Spinal cord (tissue), 10 donors: ENCODE data around the gene GNG5. TPM values are rescaled to one million over a fixed set of nuclear protein-coding genes. Genes with fewer than 3 reads are reported as not detected.
"Not testable (repeated sequence)": the region's sequence is repeated elsewhere in the genome, so short reads cannot be mapped to it uniquely, and the experiment has no call there.

Source experiments
- DNase-seq, 6 donors: peaks; one replicate each; pipeline versions ENCODE4 v3.0.0 to v3.0.0-alpha.2; 2013 to 2015; ENCODE audit warnings: low spot score in 6 of 6, low read depth in 4 of 6
- H3K27ac ChIP-seq: one replicate; pipeline ENCODE4 v1.5.1; 2013; ENCODE audit warnings: low read depth, low read length, control low read depth
- H3K27me3 ChIP-seq: one replicate; pipeline ENCODE4 v1.6.1; 2013; ENCODE audit warnings: low read length; ENCODE audit not compliant: control insufficient read depth, insufficient read depth
- H3K36me3 ChIP-seq: one replicate; pipeline ENCODE4 v1.6.1; 2013; ENCODE audit warnings: low read length; ENCODE audit not compliant: control insufficient read depth, insufficient read depth
- H3K4me1 ChIP-seq: one replicate; pipeline ENCODE4 v1.6.1; 2013; ENCODE audit warnings: low read length; ENCODE audit not compliant: control insufficient read depth, insufficient read depth
- H3K4me3 ChIP-seq: one replicate; pipeline ENCODE4 v1.5.1; 2013; ENCODE audit warnings: low read depth, low read length, control low read depth
- H3K9me3 ChIP-seq: one replicate; pipeline ENCODE4 v1.6.1; 2013; ENCODE audit warnings: low read length; ENCODE audit not compliant: control insufficient read depth, insufficient read depth
- WGBS: methylation state at CpG from one replicate; pipeline ENCODE4 v1.1.5; 2013; ENCODE audit warnings: missing lambda C conversion rate; ENCODE audit not compliant: insufficient coverage; 5-methylcytosine and 5-hydroxymethylcytosine counted together
- polyA plus RNA-seq, 2 donors: library from polyadenylated mRNA; unstranded; fragments of 120-200 nt; gene quantifications; one replicate each; pipeline ENCODE4 v1.2.1, GENCODE V29; 2013; ENCODE audit not compliant: insufficient read length in 2 of 2
- total RNA-seq, 2 donors: library from RNA; depleted of rRNA in 1 of 2; stranded (reverse); fragments of 120-200 nt in 1 of 2; fragments of >200 nt in 1 of 2; gene quantifications; one replicate each; pipeline versions ENCODE4 v1.2.3 to v1.2.4, GENCODE V29; 2013 to 2014
- donor health status: healthy.

The GNG5 gene
- total and polyA plus RNA-seq, 4 donors, result 13.6 to 93.1 (median 59.9) TPM

DNA sequence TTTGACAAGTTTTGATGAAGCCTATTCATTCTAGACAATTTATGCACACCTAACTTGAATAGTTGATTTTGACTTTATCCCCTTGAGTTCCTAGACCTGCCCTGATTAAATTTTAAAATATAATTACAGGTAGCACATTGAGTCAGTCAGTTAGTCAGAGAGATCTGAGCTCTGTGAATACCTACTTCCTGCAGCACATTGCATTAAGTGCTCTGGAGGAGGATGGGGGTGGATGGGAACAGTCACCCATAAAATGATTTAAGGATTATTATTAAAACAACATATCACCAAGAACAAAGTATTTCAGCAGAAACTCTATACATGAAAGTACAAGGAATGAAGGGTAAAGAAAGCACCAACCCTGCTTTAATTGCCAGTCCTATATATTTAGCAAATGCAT lies 39.1 kb downstream of the GNG5 start:
- no peak for DNase-seq
- peaks cover 8% of the 10 kb centered on the region for H3K27me3 ChIP-seq

DNA sequence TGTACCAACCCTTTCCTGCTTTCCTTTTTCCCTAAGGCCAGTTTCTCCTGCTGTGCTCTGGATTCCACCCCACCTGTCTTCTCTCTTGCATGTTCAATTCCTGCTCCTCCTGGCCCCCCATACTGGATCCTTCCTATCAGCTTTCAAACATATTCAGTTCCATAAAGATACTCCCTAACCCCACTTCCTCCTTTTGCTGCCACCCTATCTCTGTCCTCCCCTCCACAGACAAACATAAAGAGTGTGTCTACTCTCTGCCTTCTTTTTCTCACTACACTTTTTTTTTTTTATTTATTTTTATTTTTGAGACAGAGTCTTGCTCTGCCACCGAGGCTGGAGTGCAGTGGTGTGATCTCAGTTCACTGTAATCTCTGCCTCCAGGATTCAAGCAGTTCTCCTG lies 44.3 kb downstream of the GNG5 start:
- no peak overlapping the region for H3K27ac ChIP-seq
- DNase-seq, result no peak
- H3K9me3 ChIP-seq, result no peaks in the 10 kb centered on the region
- no peak overlapping the region for H3K4me3 ChIP-seq
- H3K36me3 ChIP-seq, result no peaks in the 10 kb centered on the region
- peaks cover 3% of the 10 kb centered on the region for H3K27me3 ChIP-seq
- WGBS, result no CpG with 5 or more reads among the region's 1 CpG
- H3K4me1 ChIP-seq, result no peaks in the 10 kb centered on the region

More for the DNA sequence above, 39.1 kb downstream of the GNG5 start:
- H3K4me1 ChIP-seq, result no peaks in the 10 kb centered on the region
- H3K36me3 ChIP-seq, result no peaks in the 10 kb centered on the region
- H3K9me3 ChIP-seq, result no peaks in the 10 kb centered on the region
- no peak overlapping the region for H3K27ac ChIP-seq
- H3K4me3 ChIP-seq, result no peak overlapping the region

DNA sequence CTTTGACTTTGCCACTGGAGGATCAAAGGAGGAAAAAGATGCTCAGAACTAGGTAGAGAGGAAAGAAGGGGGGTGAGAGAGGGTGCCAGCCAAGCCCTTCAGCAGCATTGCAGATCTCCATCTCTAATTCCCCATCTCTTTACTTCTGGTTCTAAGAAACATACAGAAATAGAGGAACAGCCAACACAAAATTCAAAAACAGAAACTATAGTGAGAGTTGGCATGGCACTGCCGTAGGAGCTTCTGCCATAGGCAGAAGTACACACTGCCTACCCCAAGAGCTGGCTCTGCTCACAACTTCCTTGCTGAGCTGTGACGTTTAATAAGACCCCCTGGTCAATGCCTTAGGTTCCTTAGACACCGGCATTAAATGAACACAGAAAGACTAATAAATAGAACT lies 53.9 kb downstream of the GNG5 start:
- Histone ChIP-seq H3K9me3 (no peaks in the 10 kb centered on the region), H3K4me3 (no peak overlapping the region), H3K36me3 (no peaks in the 10 kb centered on the region), H3K27ac (no peak overlapping the region), H3K27me3 (no peaks in the 10 kb centered on the region), H3K4me1 (no peaks in the 10 kb centered on the region)
- no peak for DNase-seq
- WGBS, result no CpG with 5 or more reads among the region's 3 CpGs

- no peaks in the 10 kb centered on the region for H3K4me1 ChIP-seq
- DNase-seq, result no peak
- WGBS, result no CpG with 5 or more reads among the region's 2 CpGs
- no peak overlapping the region for H3K4me3 ChIP-seq
- no peaks in the 10 kb centered on the region for H3K36me3 ChIP-seq
- no peak overlapping the region for H3K27ac ChIP-seq
- no peaks in the 10 kb centered on the region for H3K27me3 ChIP-seq
- no peaks in the 10 kb centered on the region for H3K9me3 ChIP-seq
Measured at GRCh38 chr1:84450910-84451309, 55.5 kb downstream of the GNG5 start.

- WGBS, result 100% methylated on average over 1 of the region's 3 CpGs
- not testable (repeated sequence) for DNase-seq, H3K27ac ChIP-seq
Measured at GRCh38 chr1:84448704-84449103, 57.7 kb downstream of the GNG5 start.

More at GRCh38 chr1:84448704-84449103, 57.7 kb downstream of the GNG5 start:
- H3K4me3 ChIP-seq, H3K36me3 ChIP-seq, H3K27me3 ChIP-seq, H3K9me3 ChIP-seq, H3K4me1 ChIP-seq: not testable (repeated sequence)

Other genes starting within 250 kb of the GNG5 start
- 1 to 10 TPM; 5.7 to 6.5 TPM for gene SAMD13, start 204.9 kb downstream of the GNG5 start, total RNA-seq
- gene SAMD13, start 204.9 kb downstream of the GNG5 start, polyA plus RNA-seq, result 1 to 10 TPM; 4.0 to 6.1 TPM
- gene DNASE2B, start 108.1 kb downstream of the GNG5 start, total RNA-seq, result under 1 TPM in 1 of 2 donors, not detected in 1; 0.22 TPM
- gene DNASE2B, start 108.1 kb downstream of the GNG5 start, polyA plus RNA-seq, result under 1 TPM; 0.17 to 0.68 TPM
- 10 to 100 TPM; 31.3 to 37.1 TPM for gene RPF1, start 27.3 kb downstream of the GNG5 start, total RNA-seq
- 10 to 100 TPM; 25.1 to 29.2 TPM for gene RPF1, start 27.3 kb downstream of the GNG5 start, polyA plus RNA-seq
- gene SPATA1, start 195 bp downstream of the GNG5 start, total RNA-seq, result 1 to 10 TPM in 1 of 2 donors, under 1 TPM in 1; 0.99 to 1.8 TPM
- gene SPATA1, start 195 bp downstream of the GNG5 start, polyA plus RNA-seq, result 1 to 10 TPM in 1 of 2 donors, under 1 TPM in 1; 0.90 to 2.4 TPM
- gene CTBS, start 67.9 kb upstream of the GNG5 start, total RNA-seq, result 10 to 100 TPM in 1 of 2 donors, 1 to 10 TPM in 1; 7.6 to 10.2 TPM
- 1 to 10 TPM; 4.8 to 6.2 TPM for gene CTBS, start 67.9 kb upstream of the GNG5 start, polyA plus RNA-seq
- gene SSX2IP, start 183.9 kb upstream of the GNG5 start, total RNA-seq, result 10 to 100 TPM; 23.2 to 29.7 TPM
- gene SSX2IP, start 183.9 kb upstream of the GNG5 start, polyA plus RNA-seq, result 10 to 100 TPM; 14.9 to 19.9 TPM